Measurements from ENCODE around the gene SMARCA1. TPM values are rescaled to one million over a fixed set of nuclear protein-coding genes. Genes with fewer than 3 reads are reported as not detected.
"Not testable (repeated sequence)": the region's sequence is repeated elsewhere in the genome, so short reads cannot be mapped to it uniquely, and the experiment has no call there.

The SMARCA1 gene
- total and polyA plus RNA-seq, 2 experiments from 2014 or later, result 30.1 to 51.8 TPM

- Histone ChIP-seq H3F3A (replicated peaks; ENCODE audit: low read depth) (no peaks in the 10 kb centered on the region), H3K79me2 (replicated peaks; ENCODE audit: insufficient read depth) (no peaks in the 10 kb centered on the region), H3K27ac (ENCODE audit: low read depth) (no peak overlapping the region), H3K4me2 (no peak overlapping the region), H3K4me3 (no peak overlapping the region), H2AFZ (no peak overlapping the region), H4K20me1 (replicated peaks; ENCODE audit: insufficient read depth) (no peaks in the 10 kb centered on the region), H3K4me1 (ENCODE audit: insufficient read depth) (no peaks in the 10 kb centered on the region), H3K27me3 (ENCODE audit: insufficient read depth) (no peaks in the 10 kb centered on the region), H3K9me2 (ENCODE audit: insufficient read depth) (no peaks in the 10 kb centered on the region), H3K36me3 (ENCODE audit: insufficient read depth) (peaks cover 9% of the 10 kb centered on the region)
- Mint-ChIP-seq H3K9me3 (no peaks in the 10 kb centered on the region), H3K4me3 (no peak overlapping the region), H3K4me1 (no peaks in the 10 kb centered on the region), H3K36me3 (ENCODE audit: low read depth) (peaks cover 44% of the 10 kb centered on the region), H3K27ac (no peak overlapping the region), H3K27me3 (ENCODE audit: insufficient read depth, low read depth, poor library complexity) (no peaks in the 10 kb centered on the region)
- TF ChIP-seq CTCF (conservative IDR thresholded peaks at IDR 0.05; ENCODE audit: low read depth in 2 of 2), result no peak
- no peak for TF ChIP-seq EZH2 (IDR thresholded peaks at IDR 0.05; ENCODE audit: low read depth, unreplicated experiment)
- no peak for TF ChIP-seq POLR2AphosphoS5 (IDR thresholded peaks at IDR 0.05; ENCODE audit: low read depth)
- no peak for TF ChIP-seq EZH2phosphoT487 (IDR thresholded peaks at IDR 0.05; ENCODE audit: unreplicated experiment)
- TF ChIP-seq ZNF114 (CRISPR knock-in tag; IDR thresholded peaks at IDR 0.05), result no peak
- TF ChIP-seq ZNF331 (CRISPR knock-in tag; IDR thresholded peaks at IDR 0.05; ENCODE audit: low read depth), result no peak
- TF ChIP-seq JUNB (IDR thresholded peaks at IDR 0.05; ENCODE audit: unreplicated experiment), result no peak
- ATAC-seq, result no peak
- DNase-seq (ENCODE audit: low spot score), result no peak
Measured at GRCh38 chrX:129557844-129558480, 34.7 kb upstream of the SMARCA1 start.

GRCh38 chrX:129556806-129557315 lies 33.6 kb upstream of the SMARCA1 start:
- Histone ChIP-seq H3K4me3 (no peak overlapping the region), H3K36me3 (ENCODE audit: insufficient read depth) (no peaks in the 10 kb centered on the region; the same call in 1 of the 2 replicates), H3F3A (replicated peaks; ENCODE audit: low read depth) (no peaks in the 10 kb centered on the region), H4K20me1 (replicated peaks; ENCODE audit: insufficient read depth) (no peaks in the 10 kb centered on the region), H3K4me1 (ENCODE audit: insufficient read depth) (no peaks in the 10 kb centered on the region), H3K27ac (ENCODE audit: low read depth) (no peak overlapping the region), H2AFZ (no peak overlapping the region), H3K4me2 (no peak overlapping the region), H3K9me2 (ENCODE audit: insufficient read depth) (no peaks in the 10 kb centered on the region), H3K79me2 (replicated peaks; ENCODE audit: insufficient read depth) (no peaks in the 10 kb centered on the region), H3K27me3 (ENCODE audit: insufficient read depth) (no peaks in the 10 kb centered on the region)
- no peaks in the 10 kb centered on the region for H3K9me3 Mint-ChIP-seq
- H3K27me3 Mint-ChIP-seq (ENCODE audit: insufficient read depth, low read depth, poor library complexity), result no peaks in the 10 kb centered on the region
- TF ChIP-seq ZNF331 (CRISPR knock-in tag; IDR thresholded peaks at IDR 0.05; ENCODE audit: low read depth), result no peak
- no peak for TF ChIP-seq NANOG (IDR thresholded peaks at IDR 0.05; ENCODE audit: borderline replicate concordance)
- ATAC-seq (no peak), DNase-seq (ENCODE audit: low spot score) (no peak)
- no peak overlapping the region for H3K4me3 Mint-ChIP-seq
- no peak overlapping the region for H3K27ac Mint-ChIP-seq
- peaks cover 37% of the 10 kb centered on the region for H3K36me3 Mint-ChIP-seq (ENCODE audit: low read depth)
- no peaks in the 10 kb centered on the region for H3K4me1 Mint-ChIP-seq

GRCh38 chrX:129554816-129555215 lies 31.5 kb upstream of the SMARCA1 start:
- not testable (repeated sequence) for H3K4me3 ChIP-seq; DNase-seq (ENCODE audit: low spot score); H3K4me2 ChIP-seq; H3F3A ChIP-seq (replicated peaks; ENCODE audit: low read depth); H3K79me2 ChIP-seq (replicated peaks; ENCODE audit: insufficient read depth); H2AFZ ChIP-seq; H3K4me3 Mint-ChIP-seq; H3K9me2 ChIP-seq (ENCODE audit: insufficient read depth); H3K4me1 Mint-ChIP-seq; H3K27ac ChIP-seq (ENCODE audit: low read depth); H3K27me3 ChIP-seq (ENCODE audit: insufficient read depth); H3K27me3 Mint-ChIP-seq (ENCODE audit: insufficient read depth, low read depth, poor library complexity); ATAC-seq; H3K27ac Mint-ChIP-seq; H3K9me3 Mint-ChIP-seq; H4K20me1 ChIP-seq (replicated peaks; ENCODE audit: insufficient read depth); H3K4me1 ChIP-seq (ENCODE audit: insufficient read depth); H3K36me3 ChIP-seq (ENCODE audit: insufficient read depth)
- peaks cover 27% of the 10 kb centered on the region for H3K36me3 Mint-ChIP-seq (ENCODE audit: low read depth)
